Endodermal cell (in vitro differentiated cells): Measurements from ENCODE around the gene DGKE. TPM values are rescaled to one million over a fixed set of nuclear protein-coding genes. Genes with fewer than 3 reads are reported as not detected.
A peak's percentile ranks its signal among the peaks of the same experiment; 100 is the strongest.

Source experiments
- DNase-seq: peaks from one replicate; pipeline ENCODE4 v3.0.0-alpha.2; 2017
- H3K27ac ChIP-seq: 2 replicates; pipeline ENCODE4 v1.5.1; 2013; ENCODE audit warnings: mild to moderate bottlenecking, low read depth, low read length, moderate library complexity
- H3K27me3 ChIP-seq: 2 replicates; pipeline ENCODE4 v1.6.1; 2013; ENCODE audit warnings: mild to moderate bottlenecking, low read length, moderate library complexity; ENCODE audit not compliant: insufficient read depth, control insufficient read depth, poor library complexity, severe bottlenecking
- H3K36me3 ChIP-seq: 2 replicates; pipeline ENCODE4 v1.7.0; 2013; ENCODE audit warnings: mild to moderate bottlenecking, low read length, moderate library complexity; ENCODE audit not compliant: control insufficient read depth, insufficient read depth
- H3K4me1 ChIP-seq: one replicate; pipeline ENCODE4 v1.7.0; 2013; ENCODE audit warnings: low read length; ENCODE audit not compliant: control insufficient read depth, insufficient read depth
- H3K4me3 ChIP-seq: 2 replicates; pipeline ENCODE4 v1.5.1; 2013; ENCODE audit warnings: mild to moderate bottlenecking, low read length, moderate library complexity
- H3K9ac ChIP-seq: 2 replicates; pipeline ENCODE4 v1.6.1; 2013; ENCODE audit warnings: mild to moderate bottlenecking, low read length, moderate library complexity; ENCODE audit not compliant: poor library complexity, severe bottlenecking; ENCODE audit errors: extremely low read depth
- H3K9me3 ChIP-seq: 2 replicates; pipeline ENCODE4 v1.6.1; 2013; ENCODE audit warnings: mild to moderate bottlenecking, low read length, moderate library complexity; ENCODE audit not compliant: control insufficient read depth
- H3K27ac Mint-ChIP-seq: 2 replicates; pipeline ENCODE4 v1.8.0; 2020; ENCODE audit warnings: mixed read lengths
- H3K27me3 Mint-ChIP-seq: 2 replicates; pipeline ENCODE4 v1.8.0; 2021; ENCODE audit warnings: mild to moderate bottlenecking, mixed read lengths; ENCODE audit not compliant: insufficient read depth
- H3K36me3 Mint-ChIP-seq: 2 replicates; pipeline ENCODE4 v1.8.0; 2020; ENCODE audit warnings: low read depth, mixed read lengths
- H3K4me1 Mint-ChIP-seq: 2 replicates; pipeline ENCODE4 v1.8.0; 2020; ENCODE audit warnings: mixed read lengths
- H3K4me3 Mint-ChIP-seq: 2 replicates; pipeline ENCODE4 v1.8.0; 2020; ENCODE audit warnings: mild to moderate bottlenecking, moderate library complexity, mixed read lengths
- H3K9me3 Mint-ChIP-seq: 2 replicates; pipeline ENCODE4 v1.8.0; 2020; ENCODE audit warnings: mild to moderate bottlenecking, mixed read lengths
- WGBS, 2 experiments: methylation state at CpG; one replicate each; pipeline versions ENCODE4 v1.1.5 to v1.1.7; 2013; ENCODE audit warnings: missing lambda C conversion rate in 2 of 2, mixed read lengths in 1 of 2; ENCODE audit not compliant: insufficient coverage in 1 of 2, insufficient read length in 1 of 2; 5-methylcytosine and 5-hydroxymethylcytosine counted together
- total RNA-seq, 2 donors: library from RNA; stranded (reverse); fragmentation: NEBNext Ultra II Directional in 1 of 2; extraction: Animal tissue kit (Norgen Biotek cat#: 25700) in 1 of 2; gene quantifications; 2 replicates in 1 of 2; 3 replicates in 1 of 2; pipeline ENCODE4 v1.2.1, GENCODE V29; 2021
- TF ChIP-seq, protein P1 (sequence below): fragments of 200-600 bp; sonication (generic); conservative IDR thresholded peaks from 2 replicates; pipeline ENCODE4 v1.5.0; 2021; ENCODE audit warnings: antibody characterized with exemption, mild to moderate bottlenecking

DGKE gene
- total RNA-seq, 2 donors from 2014 or later = 3.5 to 7.1 TPM

DNA sequence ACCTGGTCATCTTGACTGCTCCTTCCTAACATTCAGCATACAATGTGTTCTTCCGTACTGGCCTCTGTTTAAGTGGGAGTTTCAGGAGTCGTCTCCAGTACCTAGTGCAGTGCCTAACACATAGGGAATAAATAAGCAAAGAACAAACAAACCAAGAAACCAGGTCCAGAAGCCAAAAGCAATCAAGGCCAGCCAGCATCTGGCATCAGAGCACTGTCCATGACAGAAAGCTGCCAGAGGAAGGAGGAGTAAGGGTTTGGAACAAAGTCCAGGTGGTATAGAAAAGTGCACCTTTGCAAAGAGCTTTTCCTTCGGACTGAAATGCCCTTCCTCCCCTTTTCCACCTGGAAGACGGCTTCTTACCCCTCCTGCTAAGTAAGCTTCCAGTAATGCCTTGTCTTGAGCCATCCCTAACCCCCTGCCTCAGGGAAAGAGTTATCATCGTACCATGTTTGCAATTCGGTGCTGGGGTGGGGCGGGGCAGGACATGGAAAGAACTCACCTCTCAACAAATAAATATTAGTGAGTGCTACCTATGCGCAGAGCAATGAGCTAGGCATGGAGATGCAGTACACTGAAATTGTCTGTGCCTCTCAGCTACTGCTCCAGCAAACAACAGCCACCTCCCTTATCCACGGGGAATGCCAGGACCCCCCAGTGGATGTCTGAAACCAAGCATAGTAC is 47.8 kb upstream of the DGKE start:
- no peak overlapping the region for H3K9ac ChIP-seq
- no peaks in the 10 kb centered on the region for H3K36me3 Mint-ChIP-seq
- no peaks in the 10 kb centered on the region for H3K9me3 ChIP-seq
- H3K4me1 ChIP-seq = no peaks in the 10 kb centered on the region
- H3K36me3 ChIP-seq = no peaks in the 10 kb centered on the region
- no peaks in the 10 kb centered on the region for H3K4me1 Mint-ChIP-seq
- no peak overlapping the region for H3K27ac Mint-ChIP-seq
- no peaks in the 10 kb centered on the region for H3K9me3 Mint-ChIP-seq
- TF ChIP-seq, protein P1, sequence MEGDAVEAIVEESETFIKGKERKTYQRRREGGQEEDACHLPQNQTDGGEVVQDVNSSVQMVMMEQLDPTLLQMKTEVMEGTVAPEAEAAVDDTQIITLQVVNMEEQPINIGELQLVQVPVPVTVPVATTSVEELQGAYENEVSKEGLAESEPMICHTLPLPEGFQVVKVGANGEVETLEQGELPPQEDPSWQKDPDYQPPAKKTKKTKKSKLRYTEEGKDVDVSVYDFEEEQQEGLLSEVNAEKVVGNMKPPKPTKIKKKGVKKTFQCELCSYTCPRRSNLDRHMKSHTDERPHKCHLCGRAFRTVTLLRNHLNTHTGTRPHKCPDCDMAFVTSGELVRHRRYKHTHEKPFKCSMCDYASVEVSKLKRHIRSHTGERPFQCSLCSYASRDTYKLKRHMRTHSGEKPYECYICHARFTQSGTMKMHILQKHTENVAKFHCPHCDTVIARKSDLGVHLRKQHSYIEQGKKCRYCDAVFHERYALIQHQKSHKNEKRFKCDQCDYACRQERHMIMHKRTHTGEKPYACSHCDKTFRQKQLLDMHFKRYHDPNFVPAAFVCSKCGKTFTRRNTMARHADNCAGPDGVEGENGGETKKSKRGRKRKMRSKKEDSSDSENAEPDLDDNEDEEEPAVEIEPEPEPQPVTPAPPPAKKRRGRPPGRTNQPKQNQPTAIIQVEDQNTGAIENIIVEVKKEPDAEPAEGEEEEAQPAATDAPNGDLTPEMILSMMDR = no peak
- peaks cover 16% of the 10 kb centered on the region for H3K27me3 ChIP-seq
- peaks cover 14% of the 10 kb centered on the region for H3K27me3 Mint-ChIP-seq
- no peak overlapping the region for H3K4me3 Mint-ChIP-seq
- 80 to 89% methylated on average over 4 to 9 of the region's 9 CpGs for WGBS, 2 experiments
- peak; percentile 36 for DNase-seq
- H3K4me3 ChIP-seq = no peak overlapping the region
- H3K27ac ChIP-seq = no peak overlapping the region

DNA sequence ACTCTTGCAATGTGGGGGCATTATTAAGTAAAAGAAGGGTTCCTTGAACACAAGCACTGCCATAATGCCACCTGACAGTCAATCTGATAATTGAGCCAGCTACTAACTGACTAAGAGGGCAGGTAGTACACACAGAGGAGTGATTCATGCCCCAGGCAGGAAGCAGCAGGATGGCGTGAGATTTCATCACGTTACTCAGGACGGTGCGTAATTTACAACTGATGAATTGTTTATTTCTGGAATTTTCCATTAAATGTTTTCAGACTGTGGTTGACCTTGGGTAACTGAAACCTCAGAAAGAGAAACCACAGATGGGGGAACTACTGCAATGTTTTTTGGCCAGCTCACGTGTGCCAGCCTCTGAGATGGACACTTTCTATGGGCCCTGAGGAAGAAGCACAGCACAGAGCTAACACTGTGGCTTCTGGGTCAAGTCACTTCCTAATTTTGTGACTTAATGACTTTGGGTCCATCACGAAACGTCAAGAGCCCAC is 46.9 kb upstream of the DGKE start:
- peaks cover 7% of the 10 kb centered on the region for H3K27me3 ChIP-seq
- TF ChIP-seq, protein P1 = no peak

DNA sequence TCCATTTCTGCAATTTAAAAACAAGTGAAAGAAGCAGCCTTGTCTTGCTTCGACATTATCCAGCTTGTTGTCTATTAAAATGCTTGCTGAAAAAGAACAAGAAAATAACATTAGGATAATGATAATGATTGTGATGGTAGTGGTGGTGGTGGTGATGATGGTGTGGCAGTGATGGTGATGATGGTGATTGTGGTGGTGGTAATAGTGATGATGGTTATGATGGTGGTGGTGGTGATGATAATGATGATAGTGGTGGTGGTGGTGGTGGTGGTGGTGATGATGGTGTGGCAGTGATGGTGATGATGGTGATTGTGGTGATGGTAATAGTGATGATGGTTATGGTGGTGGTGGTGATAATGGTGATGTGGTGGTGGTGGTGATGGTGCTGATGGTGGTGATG is 41.7 kb upstream of the DGKE start:
- H3K27ac Mint-ChIP-seq = no peak overlapping the region
- H3K4me3 Mint-ChIP-seq = no peak overlapping the region

More for the DNA sequence above, 46.9 kb upstream of the DGKE start:
- Mint-ChIP-seq H3K4me1 (no peaks in the 10 kb centered on the region), H3K27me3 (peaks cover 5% of the 10 kb centered on the region), H3K4me3 (no peak overlapping the region), H3K9me3 (no peaks in the 10 kb centered on the region), H3K27ac (no peak overlapping the region), H3K36me3 (no peaks in the 10 kb centered on the region)
- Histone ChIP-seq H3K27ac (no peak overlapping the region), H3K36me3 (no peaks in the 10 kb centered on the region), H3K9ac (no peak overlapping the region), H3K9me3 (no peaks in the 10 kb centered on the region), H3K4me3 (no peak overlapping the region), H3K4me1 (no peaks in the 10 kb centered on the region)
- 92 to 98% methylated on average over 5 to 7 of the region's 7 CpGs for WGBS, 2 experiments
- DNase-seq = peak; percentile 33

More for the DNA sequence above, 41.7 kb upstream of the DGKE start:
- no peaks in the 10 kb centered on the region for H3K36me3 ChIP-seq
- H3K4me3 ChIP-seq = no peak overlapping the region
- H3K27me3 ChIP-seq = no peaks in the 10 kb centered on the region
- TF ChIP-seq, protein P1 = no peak
- no peaks in the 10 kb centered on the region for H3K9me3 ChIP-seq
- H3K27ac ChIP-seq = no peak overlapping the region
- H3K4me1 ChIP-seq = no peaks in the 10 kb centered on the region
- H3K9ac ChIP-seq = no peak overlapping the region
- Mint-ChIP-seq H3K9me3 (peaks cover 4% of the 10 kb centered on the region), H3K4me1 (no peaks in the 10 kb centered on the region), H3K36me3 (no peaks in the 10 kb centered on the region), H3K27me3 (peaks cover 9% of the 10 kb centered on the region)
- 89 to 100% methylated on average over 1 of the region's 1 CpG for WGBS, 2 experiments
- no peak for DNase-seq
